Esophagus squamous epithelium (tissue), 5 donors: ENCODE measurements around the gene PHACTR2. TPM values are rescaled to one million over a fixed set of nuclear protein-coding genes. Genes with fewer than 3 reads are reported as not detected.

Source experiments
- DNase-seq: peaks from one replicate; lab custom pipeline; 2025; lab: John Stamatoyannopoulos, UW
- H3K27ac ChIP-seq, 4 donors: fragments of 200-600 bp; sonication (generic); one replicate each; pipeline ENCODE4 v1.5.1; 2016 to 2019; ENCODE audit warnings: mild to moderate bottlenecking in 1 of 4
- H3K27me3 ChIP-seq, 4 donors: fragments of 200-600 bp; sonication (generic); 1 replicate in 3 of 4; 2 replicates in 1 of 4; pipeline versions ENCODE4 v1.5.1 to v1.6.0; 2017 to 2021; ENCODE audit warnings: antibody characterized with exemption in 1 of 4
- H3K36me3 ChIP-seq, 3 donors: fragments of 200-600 bp; sonication (generic); one replicate each; pipeline ENCODE4 v1.5.1; 2016 to 2019
- H3K4me1 ChIP-seq, 3 donors: fragments of 200-600 bp; sonication (generic); one replicate each; pipeline ENCODE4 v1.5.1; 2017 to 2019
- H3K4me3 ChIP-seq, 4 donors: fragments of 200-600 bp; sonication (generic); 1 replicate in 3 of 4; 2 replicates in 1 of 4; pipeline ENCODE4 v1.5.1; 2016 to 2019; ENCODE audit warnings: mild to moderate bottlenecking in 2 of 4, moderate library complexity in 1 of 4
- H3K9me3 ChIP-seq, 3 donors: fragments of 200-600 bp; sonication (generic); one replicate each; pipeline ENCODE4 v1.5.1; 2016 to 2019
- POLR2A ChIP-seq, 4 donors: fragments of 450-650 bp; IDR thresholded peaks; one replicate each; pipeline ENCODE4 v1.6.1; 2017; ENCODE audit warnings: antibody characterized with exemption in 4 of 4, mild to moderate bottlenecking in 4 of 4, moderate library complexity in 3 of 4
- WGBS, 2 donors: methylation state at CpG; one replicate each; pipeline ENCODE4 v1.1.5; 2018; 5-methylcytosine and 5-hydroxymethylcytosine counted together
- intact Hi-C: fragments of 100-400 bp; cut with DNase I; formaldehyde crosslinking; loops from one replicate; pipeline ENCODE4 v1.15.0; 2022
- total RNA-seq, 4 donors: library from RNA; depleted of rRNA; stranded (reverse); fragments of >200 nt; gene quantifications; one replicate each; pipeline ENCODE4 v1.1.0, GENCODE V29; 2016
- TF ChIP-seq, protein P1 (sequence below), 6 experiments: fragments of 450-650 bp in 4 of 6; fragments of 200-600 bp in 2 of 6; sonication (generic) in 2 of 6; IDR thresholded peaks; one replicate each; pipeline ENCODE4 v1.5.1; 2016 to 2019; ENCODE audit warnings: antibody characterized with exemption in 6 of 6, mild to moderate bottlenecking in 4 of 6, moderate library complexity in 4 of 6
- donor health status: DM: yes; HTN: yes; CAD: no.

Gene PHACTR2
- total RNA-seq, 4 donors from 2014 or later: 25.1 to 76.9 (median 45.1) TPM

DNA sequence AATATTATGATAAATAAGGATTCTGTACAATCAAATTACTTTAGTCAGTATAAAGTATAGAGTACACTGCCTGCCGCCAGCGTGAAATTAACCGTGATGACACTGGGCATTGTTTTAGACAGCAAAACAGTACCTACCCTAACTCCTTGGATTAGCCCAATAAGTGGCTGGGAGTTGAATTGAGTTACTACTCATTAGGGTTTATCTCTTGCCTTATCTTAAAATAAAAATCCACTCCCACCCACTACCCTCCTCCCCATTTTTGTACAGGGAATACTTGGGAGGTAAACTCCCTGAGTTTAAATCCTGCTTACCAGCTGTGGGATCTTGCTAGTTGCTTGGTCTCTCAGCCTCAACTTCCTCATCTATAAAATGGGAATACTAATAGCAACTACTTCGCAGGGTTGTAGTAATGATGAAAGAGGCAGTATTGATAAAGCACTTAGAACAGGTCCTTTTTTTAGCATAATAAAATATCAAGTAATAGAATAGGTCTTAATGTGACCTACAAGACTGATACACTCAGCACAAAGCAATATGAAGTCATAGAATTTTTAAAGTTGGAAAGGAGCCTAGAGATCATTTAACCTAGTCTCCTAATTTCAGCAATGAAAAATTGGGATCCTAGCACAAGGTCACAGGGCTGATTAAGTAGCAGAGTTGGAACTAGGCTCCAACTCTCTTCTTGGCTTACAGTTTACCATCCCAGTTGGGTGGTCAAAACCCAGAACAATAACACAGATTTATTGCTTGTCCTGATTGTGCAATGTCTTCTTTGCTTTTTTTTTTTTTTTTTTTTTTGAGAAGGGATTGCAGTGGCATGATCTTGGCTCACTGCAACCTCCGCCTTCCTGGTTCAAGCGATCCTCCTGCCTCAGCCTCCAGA is 23.8 kb downstream of the PHACTR2 start:
- no peak for DNase-seq
- WGBS, 2 donors: 66 to 72% methylated on average over 6 of the region's 6 CpGs
- Histone ChIP-seq H3K27me3 (no peaks in the 10 kb centered on the region), H3K4me1 (peaks cover 1 to 50% (median 3%) of the 10 kb centered on the region in 3 donors), H3K9me3 (no peaks in the 10 kb centered on the region), H3K27ac (peak overlapping the region in 3 of 4 donors; percentile 34 to 53 (median 41)), H3K4me3 (no peak overlapping the region), H3K36me3 (no peaks in the 10 kb centered on the region)
- intact Hi-C loops: no loop called here
- TF ChIP-seq, protein P1, sequence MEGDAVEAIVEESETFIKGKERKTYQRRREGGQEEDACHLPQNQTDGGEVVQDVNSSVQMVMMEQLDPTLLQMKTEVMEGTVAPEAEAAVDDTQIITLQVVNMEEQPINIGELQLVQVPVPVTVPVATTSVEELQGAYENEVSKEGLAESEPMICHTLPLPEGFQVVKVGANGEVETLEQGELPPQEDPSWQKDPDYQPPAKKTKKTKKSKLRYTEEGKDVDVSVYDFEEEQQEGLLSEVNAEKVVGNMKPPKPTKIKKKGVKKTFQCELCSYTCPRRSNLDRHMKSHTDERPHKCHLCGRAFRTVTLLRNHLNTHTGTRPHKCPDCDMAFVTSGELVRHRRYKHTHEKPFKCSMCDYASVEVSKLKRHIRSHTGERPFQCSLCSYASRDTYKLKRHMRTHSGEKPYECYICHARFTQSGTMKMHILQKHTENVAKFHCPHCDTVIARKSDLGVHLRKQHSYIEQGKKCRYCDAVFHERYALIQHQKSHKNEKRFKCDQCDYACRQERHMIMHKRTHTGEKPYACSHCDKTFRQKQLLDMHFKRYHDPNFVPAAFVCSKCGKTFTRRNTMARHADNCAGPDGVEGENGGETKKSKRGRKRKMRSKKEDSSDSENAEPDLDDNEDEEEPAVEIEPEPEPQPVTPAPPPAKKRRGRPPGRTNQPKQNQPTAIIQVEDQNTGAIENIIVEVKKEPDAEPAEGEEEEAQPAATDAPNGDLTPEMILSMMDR (IDR thresholded peaks at IDR 0.05): no peak
- TF ChIP-seq POLR2A (IDR thresholded peaks at IDR 0.05): no peak

DNA sequence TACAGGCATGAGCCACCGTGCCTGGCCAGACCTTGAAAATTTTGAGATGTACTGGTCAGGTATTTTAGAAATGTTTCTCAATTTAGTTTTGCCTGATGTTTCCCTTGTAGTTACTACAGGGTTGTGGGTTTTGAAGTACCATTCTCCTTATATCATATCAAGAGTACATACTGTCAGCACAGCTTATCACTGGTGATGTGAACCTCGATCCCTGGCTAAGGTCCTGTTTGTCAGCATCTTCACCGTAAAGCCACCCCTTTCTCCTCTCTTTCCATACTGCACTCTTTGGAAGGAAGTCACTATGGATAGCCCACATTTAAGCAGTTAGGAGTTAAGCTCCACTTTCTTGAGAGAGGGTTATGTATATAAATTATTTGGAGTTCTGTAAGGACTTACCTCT is 27.8 kb downstream of the PHACTR2 start:
- TF ChIP-seq, protein P1 (IDR thresholded peaks at IDR 0.05): no peak
- TF ChIP-seq POLR2A (IDR thresholded peaks at IDR 0.05): no peak
- Histone ChIP-seq H3K9me3 (no peaks in the 10 kb centered on the region), H3K27ac (no peak overlapping the region), H3K27me3 (no peaks in the 10 kb centered on the region), H3K4me3 (no peak overlapping the region), H3K36me3 (no peaks in the 10 kb centered on the region), H3K4me1 (peaks cover 0 to 12% (median 0%) of the 10 kb centered on the region in 3 donors)
- no peak for DNase-seq
- 90 to 95% methylated on average over 3 of the region's 3 CpGs for WGBS, 2 donors
- intact Hi-C loops: no loop called here

DNA sequence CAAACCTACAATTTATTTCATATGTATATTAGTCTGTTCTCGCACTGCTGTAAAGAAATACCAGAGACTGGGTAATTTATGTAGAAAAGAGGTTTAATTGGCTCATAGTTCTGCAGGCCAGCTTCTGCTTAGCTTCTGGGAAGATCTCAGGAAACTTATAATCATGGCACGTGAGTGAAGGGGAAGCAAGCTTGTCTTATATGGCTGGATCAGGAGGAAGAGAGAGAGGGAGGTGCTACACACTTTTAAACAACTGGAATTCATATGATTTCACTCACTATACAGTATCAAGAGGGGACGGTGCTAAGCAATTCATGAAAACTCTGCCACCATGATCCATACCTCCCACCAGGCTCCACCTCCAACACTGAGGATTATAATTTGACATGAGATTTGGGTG is 29.9 kb downstream of the PHACTR2 start:
- DNase-seq: no peak
- TF ChIP-seq, protein P1 (IDR thresholded peaks at IDR 0.05): no peak
- TF ChIP-seq POLR2A (IDR thresholded peaks at IDR 0.05): no peak
- Histone ChIP-seq H3K27ac (no peak overlapping the region), H3K27me3 (no peaks in the 10 kb centered on the region), H3K9me3 (no peaks in the 10 kb centered on the region), H3K4me3 (no peak overlapping the region), H3K36me3 (peaks cover 0 to 2% (median 0%) of the 10 kb centered on the region in 3 donors), H3K4me1 (no peaks in the 10 kb centered on the region)
- WGBS, 2 donors: 71 to 85% methylated on average over 3 of the region's 3 CpGs
- intact Hi-C loops: no loop called here

DNA sequence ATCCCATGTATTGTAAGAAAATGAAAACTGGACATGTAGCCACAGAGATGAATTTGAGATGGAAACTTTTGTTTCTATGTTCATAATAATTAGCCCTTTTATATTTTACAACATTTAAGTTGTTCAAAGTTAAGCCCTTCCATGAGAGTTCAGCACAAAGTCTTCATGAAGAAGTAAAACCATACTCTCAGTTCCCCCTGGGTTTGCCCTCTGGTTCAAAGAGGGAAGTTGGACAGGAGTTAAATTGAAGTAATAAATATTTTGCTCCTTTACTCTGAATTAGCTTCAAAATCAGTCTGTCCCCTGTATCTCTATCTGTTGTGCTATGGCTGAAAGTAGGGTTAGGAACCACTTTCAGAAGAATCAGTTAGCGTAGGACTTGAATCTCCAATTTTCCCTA is 31.1 kb downstream of the PHACTR2 start:
- 92 to 100% methylated on average over 1 of the region's 1 CpG for WGBS, 2 donors
- intact Hi-C loops: no loop called here
- no peak for DNase-seq
- Histone ChIP-seq H3K4me3 (no peak overlapping the region), H3K4me1 (no peaks in the 10 kb centered on the region), H3K9me3 (no peaks in the 10 kb centered on the region), H3K36me3 (peaks cover 0 to 11% (median 0%) of the 10 kb centered on the region in 3 donors), H3K27ac (no peak overlapping the region), H3K27me3 (no peaks in the 10 kb centered on the region)
- no peak for TF ChIP-seq POLR2A (IDR thresholded peaks at IDR 0.05)
- TF ChIP-seq, protein P1 (IDR thresholded peaks at IDR 0.05): no peak

DNA sequence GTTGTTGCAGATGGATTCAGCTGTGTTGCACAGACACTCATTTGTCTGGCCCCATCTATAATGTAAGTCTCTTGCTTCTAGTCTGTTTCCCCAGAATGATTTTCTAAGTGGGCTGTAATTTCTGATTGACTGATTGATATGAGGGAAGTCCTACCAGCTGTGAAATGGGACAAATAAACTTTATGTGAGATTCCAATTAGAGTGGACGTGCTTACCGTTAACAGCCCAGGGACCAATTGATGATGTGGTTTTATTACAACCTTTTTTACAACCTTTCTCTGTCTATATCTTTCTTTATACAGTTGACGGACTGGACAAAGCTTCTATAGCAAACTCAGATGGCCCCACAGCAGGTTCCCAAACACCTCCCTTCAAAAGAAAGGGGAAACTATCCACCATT is 33.9 kb downstream of the PHACTR2 start:
- peaks cover 0 to 11% (median 0%) of the 10 kb centered on the region in 3 donors for H3K36me3 ChIP-seq
- H3K27ac ChIP-seq: no peak overlapping the region
- H3K4me3 ChIP-seq: no peak overlapping the region
- peaks cover 0 to 9% (median 0%) of the 10 kb centered on the region in 3 donors for H3K4me1 ChIP-seq
- no peaks in the 10 kb centered on the region for H3K9me3 ChIP-seq
- intact Hi-C loops: no loop called here
- TF ChIP-seq POLR2A (IDR thresholded peaks at IDR 0.05): no peak
- TF ChIP-seq, protein P1 (IDR thresholded peaks at IDR 0.05): no peak
- DNase-seq: no peak
- no peaks in the 10 kb centered on the region for H3K27me3 ChIP-seq
- WGBS, 2 donors: 91 to 98% methylated on average over 3 of the region's 3 CpGs
